Thymus (tissue), 11 donors: ENCODE data around the gene SNX17. TPM values are rescaled to one million over a fixed set of nuclear protein-coding genes. Genes with fewer than 3 reads are reported as not detected.

Experiments used
- DNase-seq, 9 donors: peaks; one replicate each; pipeline ENCODE4 v3.0.0-alpha.2; 2013; ENCODE audit warnings: low spot score in 9 of 9, low read depth in 6 of 9, missing footprints in 1 of 9
- H3K27ac ChIP-seq, 2 donors: one replicate each; pipeline ENCODE4 v1.5.1; 2013; ENCODE audit warnings: control low read depth in 1 of 2, low read depth in 1 of 2, low read length in 1 of 2, mild to moderate bottlenecking in 1 of 2, moderate library complexity in 1 of 2
- H3K27me3 ChIP-seq, 2 donors: one replicate each; pipeline ENCODE4 v1.5.1; 2013; ENCODE audit warnings: low read length in 1 of 2; ENCODE audit not compliant: control insufficient read depth in 2 of 2, insufficient read depth in 1 of 2
- H3K36me3 ChIP-seq, 2 donors: one replicate each; pipeline ENCODE4 v1.5.1; 2013; ENCODE audit warnings: low read length in 1 of 2, mild to moderate bottlenecking in 1 of 2, moderate library complexity in 1 of 2; ENCODE audit not compliant: control insufficient read depth in 2 of 2, insufficient read depth in 2 of 2
- H3K4me1 ChIP-seq, 2 donors: one replicate each; pipeline ENCODE4 v1.5.1; 2013; ENCODE audit warnings: low read length in 2 of 2; ENCODE audit not compliant: control insufficient read depth in 2 of 2, insufficient read depth in 2 of 2
- H3K4me3 ChIP-seq, 2 donors: one replicate each; pipeline ENCODE4 v1.5.1; 2013; ENCODE audit warnings: low read length in 2 of 2, control low read depth in 1 of 2, mild to moderate bottlenecking in 1 of 2
- H3K9me3 ChIP-seq, 2 donors: one replicate each; pipeline ENCODE4 v1.5.1; 2013; ENCODE audit warnings: low read length in 1 of 2, mild to moderate bottlenecking in 1 of 2; ENCODE audit not compliant: control insufficient read depth in 2 of 2, insufficient read depth in 1 of 2
- WGBS: extraction: QIAGEN DNeasy Blood & Tissue Kit; methylation state at CpG from one replicate; pipeline ENCODE4 v1.1.7; 2013; 5-methylcytosine and 5-hydroxymethylcytosine counted together
- polyA plus RNA-seq: library from polyadenylated mRNA; stranded (reverse); fragments of 200-250 nt; gene quantifications from one replicate; pipeline ENCODE4 v1.2.3, GENCODE V29; 2013
- total RNA-seq: library from RNA; stranded (reverse); fragments of 120-200 nt; gene quantifications from one replicate; pipeline ENCODE4 v1.2.4, GENCODE V29; 2013
- donor health status: healthy.

Gene SNX17
- total and polyA plus RNA-seq, 2 donors, result 77.8 to 83.6 TPM

DNA sequence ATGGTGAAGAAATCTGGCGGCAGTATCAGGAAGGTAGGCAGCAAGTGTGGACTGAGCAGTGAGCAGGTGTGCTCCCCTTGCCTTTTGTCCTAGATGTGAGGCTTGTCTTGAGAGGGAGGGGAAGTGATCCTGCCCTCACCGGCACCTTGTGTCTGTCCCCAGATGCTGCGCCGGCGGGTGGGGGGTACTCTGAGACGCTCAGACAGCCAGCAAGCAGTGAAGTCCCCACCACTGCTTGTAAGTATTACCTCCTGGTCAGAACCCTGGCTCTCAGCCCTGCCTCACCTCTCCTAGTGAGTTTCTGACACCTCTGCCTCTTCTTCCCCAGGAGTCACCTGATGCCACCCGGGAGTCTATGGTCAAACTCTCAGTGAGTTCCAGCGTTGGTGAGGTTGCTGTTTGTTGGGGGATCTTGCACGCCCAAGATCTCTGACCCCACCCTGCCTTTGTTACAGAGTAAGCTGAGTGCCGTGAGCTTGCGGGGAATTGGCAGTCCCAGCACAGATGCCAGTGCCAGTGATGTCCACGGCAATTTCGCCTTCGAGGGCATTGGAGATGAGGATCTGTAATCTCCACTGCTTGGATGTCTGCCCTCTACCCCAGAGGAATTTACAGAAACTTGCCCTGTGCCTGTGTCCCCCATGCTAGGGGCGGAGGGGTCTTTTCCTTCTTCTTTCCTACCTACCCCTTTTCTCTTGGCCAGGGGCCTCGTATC, 5.9 kb downstream of the SNX17 start:
- Histone ChIP-seq H3K4me3 (no peak overlapping the region), H3K36me3 (peaks cover 56 to 68% of the 10 kb centered on the region in 2 donors), H3K27ac (no peak overlapping the region), H3K4me1 (peaks cover 10 to 27% of the 10 kb centered on the region in 2 donors), H3K27me3 (no peaks in the 10 kb centered on the region), H3K9me3 (no peaks in the 10 kb centered on the region)
- no peak for DNase-seq
- WGBS, result 97% methylated on average over 16 of the region's 16 CpGs

DNA sequence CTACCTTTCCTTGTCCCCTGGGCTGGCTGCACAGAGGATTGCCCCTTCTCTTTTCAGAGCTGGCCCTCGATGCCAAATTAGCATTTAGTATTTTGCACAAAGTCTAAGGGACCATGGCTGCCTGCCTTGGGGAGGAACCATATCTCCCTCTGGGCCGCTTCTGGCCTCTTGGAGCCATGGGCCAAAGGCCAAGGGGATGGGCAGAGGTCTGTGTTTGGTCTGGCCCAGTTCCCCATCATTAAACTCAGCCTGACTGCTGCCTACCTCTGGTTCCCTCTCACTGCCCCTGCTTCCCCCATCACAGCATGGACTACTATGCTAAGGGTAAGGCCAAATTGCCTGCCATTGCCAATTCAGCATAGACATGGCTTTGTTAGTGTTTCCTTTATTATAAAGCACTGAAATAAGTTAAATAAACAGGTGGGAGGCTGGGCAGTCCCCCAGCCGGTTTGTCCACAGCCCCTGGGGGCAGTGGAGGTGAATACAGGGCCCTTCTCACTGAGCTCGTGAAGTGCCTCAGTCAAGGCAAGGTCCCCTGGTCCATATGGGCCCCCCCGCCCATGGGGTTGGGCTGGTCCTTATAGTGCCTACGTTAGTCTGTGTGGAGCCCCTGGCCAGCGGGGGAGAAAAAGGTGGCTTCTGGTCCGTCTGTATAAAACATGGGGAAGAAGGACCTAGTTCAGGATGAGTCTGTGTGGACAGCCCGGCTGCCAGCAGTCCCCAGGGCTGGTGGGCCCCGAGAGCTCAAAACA, 6.6 kb downstream of the SNX17 start:
- Histone ChIP-seq H3K4me1 (peaks cover 9 to 20% of the 10 kb centered on the region in 2 donors), H3K4me3 (no peak overlapping the region), H3K36me3 (peaks cover 56 to 72% of the 10 kb centered on the region in 2 donors), H3K9me3 (no peaks in the 10 kb centered on the region), H3K27ac (no peak overlapping the region), H3K27me3 (no peaks in the 10 kb centered on the region)
- WGBS, result 93% methylated on average over 10 of the region's 10 CpGs
- DNase-seq, result no peak

DNA sequence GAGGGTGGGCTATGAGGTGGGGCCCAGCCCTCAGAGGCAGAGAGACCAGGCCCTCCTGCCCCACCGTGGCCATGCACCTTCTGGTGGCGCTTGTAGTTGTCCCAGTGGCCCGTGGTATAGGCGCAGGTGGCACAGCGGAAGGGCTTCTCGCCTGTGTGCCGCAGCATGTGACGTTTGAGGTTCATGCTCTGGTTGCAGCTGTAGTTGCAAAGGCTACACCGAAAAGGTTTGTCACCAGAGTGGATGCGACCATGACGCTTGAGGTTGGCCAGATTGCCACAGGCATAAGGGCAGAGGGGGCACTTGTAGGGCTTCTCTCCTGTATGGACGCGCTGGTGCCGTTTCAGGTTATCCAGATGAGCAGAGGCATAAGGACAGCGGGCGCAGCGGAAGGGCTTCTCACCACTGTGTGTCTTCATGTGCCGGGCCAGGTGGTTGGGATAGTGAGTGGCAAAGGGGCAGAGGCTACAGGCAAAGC, 7.2 kb downstream of the SNX17 start:
- Histone ChIP-seq H3K4me3 (no peak overlapping the region), H3K27ac (no peak overlapping the region), H3K4me1 (peaks cover 9 to 15% of the 10 kb centered on the region in 2 donors), H3K9me3 (no peaks in the 10 kb centered on the region), H3K36me3 (peaks cover 56 to 72% of the 10 kb centered on the region in 2 donors), H3K27me3 (no peaks in the 10 kb centered on the region)
- 96% methylated on average over 18 of the region's 18 CpGs for WGBS
- no peak for DNase-seq

DNA sequence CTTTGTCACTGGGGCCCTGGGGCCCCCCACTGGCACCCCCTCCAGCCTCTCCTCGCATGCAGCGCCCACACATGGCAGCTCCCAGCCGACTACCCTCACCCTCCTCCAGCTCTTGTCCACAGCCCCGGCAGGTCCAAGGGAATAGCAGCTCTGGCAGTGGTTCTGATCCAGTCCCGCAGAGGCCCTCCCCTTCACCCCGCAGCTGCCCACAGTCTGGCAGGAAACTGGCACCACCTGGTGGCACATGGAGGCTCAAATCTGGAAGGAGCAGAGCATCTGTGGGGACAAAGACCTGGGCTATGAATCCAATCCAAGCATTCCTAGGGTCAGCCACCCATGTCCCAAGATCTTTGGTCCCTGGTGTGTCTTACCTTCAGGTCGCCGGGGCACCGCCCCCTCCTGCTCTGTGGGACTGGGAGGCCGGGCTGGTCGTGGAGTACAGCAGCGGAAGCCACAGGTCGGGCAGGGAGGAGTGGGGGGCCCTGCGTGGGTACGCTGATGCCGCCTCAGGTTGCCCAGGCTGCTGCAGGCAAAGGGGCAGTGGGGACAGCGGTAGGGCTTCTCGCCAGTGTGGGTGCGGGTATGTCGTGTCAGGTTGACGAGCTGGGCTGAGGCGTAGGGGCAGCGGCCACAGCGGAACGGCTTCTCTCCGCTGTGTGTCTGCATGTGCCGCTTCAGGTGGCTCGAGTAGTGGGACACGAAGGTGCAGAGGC, 7.8 kb downstream of the SNX17 start:
- Histone ChIP-seq H3K9me3 (no peaks in the 10 kb centered on the region), H3K36me3 (peaks cover 55 to 70% of the 10 kb centered on the region in 2 donors), H3K4me3 (no peak overlapping the region), H3K27ac (no peak overlapping the region), H3K27me3 (no peaks in the 10 kb centered on the region), H3K4me1 (peaks cover 9 to 12% of the 10 kb centered on the region in 2 donors)
- 96% methylated on average over 29 of the region's 29 CpGs for WGBS
- no peak for DNase-seq

DNA sequence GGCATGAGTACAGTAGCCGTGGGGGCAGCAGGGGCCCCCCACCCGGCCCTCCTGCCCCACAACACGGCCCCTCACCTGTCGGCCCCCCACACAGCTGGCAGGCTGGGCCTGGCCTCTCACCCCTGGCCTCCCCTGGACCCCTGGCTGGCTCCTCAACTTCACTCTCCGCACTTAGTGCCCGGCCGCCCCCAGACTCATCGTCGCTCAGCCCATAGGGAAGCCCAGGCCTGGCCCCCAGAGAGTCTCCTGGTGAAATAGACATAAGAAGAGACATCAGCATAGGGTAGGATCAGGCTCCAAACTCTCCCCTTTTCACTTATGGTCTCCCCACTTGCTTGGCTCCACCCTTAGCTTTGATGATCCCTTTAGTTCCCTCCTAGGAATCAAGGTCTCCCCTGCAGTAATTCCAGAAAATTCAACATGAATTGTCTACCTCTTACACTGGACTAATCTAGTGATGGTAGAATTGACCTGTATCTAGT, 8.4 kb downstream of the SNX17 start:
- H3K9me3 ChIP-seq, result no peaks in the 10 kb centered on the region
- no peak overlapping the region for H3K27ac ChIP-seq
- WGBS, result 95% methylated on average over 9 of the region's 9 CpGs
- no peak overlapping the region for H3K4me3 ChIP-seq
- peaks cover 9 to 12% of the 10 kb centered on the region in 2 donors for H3K4me1 ChIP-seq
- DNase-seq, result no peak
- no peaks in the 10 kb centered on the region for H3K27me3 ChIP-seq
- H3K36me3 ChIP-seq, result peaks cover 55 to 71% of the 10 kb centered on the region in 2 donors

DNA sequence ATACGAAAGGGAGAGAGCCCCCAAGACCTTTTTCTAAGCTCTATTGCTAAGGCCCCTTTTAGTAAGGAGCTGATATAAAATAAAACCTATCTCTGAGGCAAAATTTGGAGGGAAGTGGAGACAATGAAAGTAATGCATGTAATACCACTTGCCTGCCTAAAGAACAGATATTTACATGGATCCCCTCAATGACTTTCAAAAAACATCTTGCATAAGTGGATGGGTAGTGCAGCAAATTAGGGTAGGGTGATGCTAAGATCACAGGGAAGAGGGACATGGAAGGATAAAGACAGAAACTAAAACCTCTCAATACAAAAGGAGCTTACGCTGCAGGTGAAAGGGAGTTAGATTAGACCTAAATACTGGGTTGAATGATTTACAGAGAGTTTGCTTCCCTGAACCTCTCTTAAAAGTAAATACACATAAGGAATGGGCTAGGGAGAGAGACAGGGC, 9.0 kb downstream of the SNX17 start:
- H3K27ac ChIP-seq, result peak overlapping the region in 1 of 2 donors; percentile 66

DNA sequence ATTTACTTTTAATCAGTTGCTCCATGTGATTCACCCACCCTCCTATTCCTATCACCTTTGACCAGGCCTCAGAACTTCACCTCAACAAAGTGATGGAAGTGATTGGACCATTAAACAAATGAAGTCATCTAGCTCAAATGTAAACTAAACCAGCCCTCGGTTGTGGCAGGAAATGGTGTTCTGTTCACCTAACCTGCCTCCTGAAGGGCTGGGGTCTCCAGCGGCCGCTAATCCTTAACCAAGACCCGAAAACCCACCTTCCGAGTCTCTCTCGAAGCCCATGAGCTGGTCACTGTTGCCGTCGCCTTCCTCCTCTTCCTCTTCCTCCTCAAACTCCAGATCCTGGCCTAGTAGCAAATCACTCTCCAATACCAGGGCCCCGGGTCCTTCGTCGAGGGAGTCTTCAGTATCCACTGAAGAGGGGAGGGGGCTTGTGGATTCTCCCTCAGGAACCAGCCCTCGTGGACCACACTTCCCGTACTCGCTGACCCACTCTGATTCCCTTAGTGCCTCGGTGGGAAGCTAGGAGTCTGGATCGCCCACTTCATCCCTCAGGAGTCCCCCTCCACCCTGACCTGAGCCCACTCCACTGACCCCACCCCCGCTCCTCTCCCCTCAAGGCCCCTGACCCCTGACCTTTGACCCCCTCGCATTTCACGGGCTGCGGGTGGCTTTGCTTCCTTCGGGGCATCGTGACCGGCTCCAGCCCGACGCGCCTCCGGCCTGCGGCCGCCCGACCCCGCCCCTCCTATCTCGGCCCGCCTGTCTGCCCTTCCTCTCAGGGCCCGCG, 9.6 kb downstream of the SNX17 start:
- Histone ChIP-seq H3K36me3 (peaks cover 56 to 71% of the 10 kb centered on the region in 2 donors), H3K27ac (peak overlapping the region; percentile 66 to 75), H3K27me3 (no peaks in the 10 kb centered on the region), H3K9me3 (no peaks in the 10 kb centered on the region), H3K4me1 (peaks cover 9 to 12% of the 10 kb centered on the region in 2 donors), H3K4me3 (peak overlapping the region; percentile 54 to 80)
- peak in 3 of 9 donors; percentile 31 to 52 (median 34) for DNase-seq
- WGBS, result 1% methylated on average over 35 of the region's 35 CpGs

More for the DNA sequence above, 9.0 kb downstream of the SNX17 start:
- DNase-seq, result no peak
- Histone ChIP-seq H3K9me3 (no peaks in the 10 kb centered on the region), H3K4me1 (peaks cover 9 to 12% of the 10 kb centered on the region in 2 donors), H3K36me3 (peaks cover 56 to 71% of the 10 kb centered on the region in 2 donors), H3K27me3 (no peaks in the 10 kb centered on the region), H3K4me3 (peak overlapping the region; percentile 54 to 80)
- WGBS, result 97% methylated on average over 2 of the region's 2 CpGs
